Smooth muscle cell of the brain vasculature (primary cell): Measurements from ENCODE around the gene TREH.
"Not testable (repeated sequence)": the region's sequence is repeated elsewhere in the genome, so short reads cannot be mapped to it uniquely, and the experiment has no call there.

Experiments
- DNase-seq: peaks from one replicate; pipeline ENCODE4 v3.0.0-alpha.2; 2012; ENCODE audit warnings: low read depth, low spot score

Gene TREH

GRCh38 chr11:118612378-118612777, 67.1 kb downstream of the TREH start:
- DNase-seq: no peak

GRCh38 chr11:118611433-118611795, 68.0 kb downstream of the TREH start:
- DNase-seq: not testable (repeated sequence)

GRCh38 chr11:118610773-118611432, 68.5 kb downstream of the TREH start:
- no peak for DNase-seq

- DNase-seq: no peak
Observed at GRCh38 chr11:118610225-118610772, 69.2 kb downstream of the TREH start.

GRCh38 chr11:118609380-118610224, 69.8 kb downstream of the TREH start:
- DNase-seq: no peak

GRCh38 chr11:118608360-118609227, 70.9 kb downstream of the TREH start:
- no peak for DNase-seq

GRCh38 chr11:118607401-118608359, 71.8 kb downstream of the TREH start, which contains the start of gene PHLDB1:
TSS of gene PHLDB1 (plus strand) at chr11:118607615. CDS start at chr11:118613837, 6,222 bp downstream.
- no peak for DNase-seq
